DND-41 (cell line): Measurements from ENCODE around the gene ZC3H7B.

Experiments used
- ATAC-seq: fragments of 200-7000 bp; cut with Tn5 transposase; 3 replicates; pipeline ENCODE4 v1.9.1; 2021; ENCODE audit warnings: low read depth; ENCODE audit not compliant: insufficient read depth
- DNase-seq: peaks from one replicate; pipeline ENCODE4 v3.0.0-alpha.2; 2020
- H2AFZ ChIP-seq: 2 replicates; pipeline ENCODE4 v1.6.0; 2012; ENCODE audit warnings: low read depth, low read length
- H3K27ac ChIP-seq: 2 replicates; pipeline ENCODE4 v1.5.1; 2012; ENCODE audit warnings: low read length, inconsistent platforms
- H3K27me3 ChIP-seq: fragments of 200-600 bp; sonication (generic); 2 replicates; pipeline ENCODE4 v1.6.0; 2012; ENCODE audit warnings: low read length, mild to moderate bottlenecking, inconsistent platforms; ENCODE audit not compliant: insufficient read depth, poor library complexity
- H3K36me3 ChIP-seq: 2 replicates; pipeline ENCODE4 v1.5.1; 2012; ENCODE audit warnings: low read length, inconsistent platforms; ENCODE audit not compliant: insufficient read depth
- H3K4me1 ChIP-seq: 2 replicates; pipeline ENCODE4 v1.5.1; 2012; ENCODE audit warnings: mild to moderate bottlenecking, low read length; ENCODE audit not compliant: insufficient read depth
- H3K4me2 ChIP-seq: 2 replicates; pipeline ENCODE4 v1.6.0; 2012; ENCODE audit warnings: mild to moderate bottlenecking, moderate library complexity, low read length, inconsistent platforms; ENCODE audit not compliant: insufficient read depth
- H3K4me3 ChIP-seq, 2 experiments: fragments of 200-600 bp in 1 of 2; shearing (Covaris generic) in 1 of 2; 2 replicates each; pipeline ENCODE4 v1.5.1; 2012 to 2016; ENCODE audit warnings: inconsistent platforms in 2 of 2, low read length in 2 of 2, mild to moderate bottlenecking in 2 of 2, low read depth in 1 of 2, moderate library complexity in 1 of 2
- H3K79me2 ChIP-seq: 2 replicates; pipeline ENCODE4 v1.6.0; 2012; ENCODE audit warnings: low read length, inconsistent platforms; ENCODE audit not compliant: insufficient read depth
- H3K9ac ChIP-seq: 2 replicates; pipeline ENCODE4 v1.6.0; 2012; ENCODE audit warnings: low read depth, mild to moderate bottlenecking, inconsistent platforms, low read length, moderate library complexity
- H3K9me3 ChIP-seq: 2 replicates; pipeline ENCODE4 v1.5.1; 2012; ENCODE audit warnings: low read length, moderate library complexity, mild to moderate bottlenecking, inconsistent platforms; ENCODE audit not compliant: insufficient read depth, severe bottlenecking
- H4K20me1 ChIP-seq: 2 replicates; pipeline ENCODE4 v1.6.0; 2012; ENCODE audit warnings: low read length; ENCODE audit not compliant: insufficient read depth
- EZH2 ChIP-seq: IDR thresholded peaks from 3 replicates; pipeline ENCODE4 v1.6.1; 2012; ENCODE audit warnings: borderline replicate concordance, low read depth, mild to moderate bottlenecking, moderate library complexity, low read length, inconsistent platforms; ENCODE audit not compliant: severe bottlenecking
- TF ChIP-seq, protein P1 (sequence below): IDR thresholded peaks from 2 replicates; pipeline ENCODE4 v1.5.1; 2012; ENCODE audit warnings: borderline replicate concordance, low read length, moderate library complexity, mild to moderate bottlenecking; ENCODE audit not compliant: poor library complexity, severe bottlenecking; ENCODE audit errors: extremely low read depth

Gene ZC3H7B

GRCh38 chr22:41369424-41369745, 68.1 kb downstream of the ZC3H7B start:
- Histone ChIP-seq H3K79me2 (no peaks in the 10 kb centered on the region), H3K4me1 (no peaks in the 10 kb centered on the region), H3K27me3 (peaks cover 11% of the 10 kb centered on the region), H3K9ac (no peak overlapping the region), H3K4me2 (no peak overlapping the region), H3K27ac (no peak overlapping the region), H4K20me1 (no peaks in the 10 kb centered on the region), H3K9me3 (no peaks in the 10 kb centered on the region), H3K4me3 (no peak overlapping the region), H2AFZ (no peak overlapping the region), H3K36me3 (no peaks in the 10 kb centered on the region)
- TF ChIP-seq, protein P1, sequence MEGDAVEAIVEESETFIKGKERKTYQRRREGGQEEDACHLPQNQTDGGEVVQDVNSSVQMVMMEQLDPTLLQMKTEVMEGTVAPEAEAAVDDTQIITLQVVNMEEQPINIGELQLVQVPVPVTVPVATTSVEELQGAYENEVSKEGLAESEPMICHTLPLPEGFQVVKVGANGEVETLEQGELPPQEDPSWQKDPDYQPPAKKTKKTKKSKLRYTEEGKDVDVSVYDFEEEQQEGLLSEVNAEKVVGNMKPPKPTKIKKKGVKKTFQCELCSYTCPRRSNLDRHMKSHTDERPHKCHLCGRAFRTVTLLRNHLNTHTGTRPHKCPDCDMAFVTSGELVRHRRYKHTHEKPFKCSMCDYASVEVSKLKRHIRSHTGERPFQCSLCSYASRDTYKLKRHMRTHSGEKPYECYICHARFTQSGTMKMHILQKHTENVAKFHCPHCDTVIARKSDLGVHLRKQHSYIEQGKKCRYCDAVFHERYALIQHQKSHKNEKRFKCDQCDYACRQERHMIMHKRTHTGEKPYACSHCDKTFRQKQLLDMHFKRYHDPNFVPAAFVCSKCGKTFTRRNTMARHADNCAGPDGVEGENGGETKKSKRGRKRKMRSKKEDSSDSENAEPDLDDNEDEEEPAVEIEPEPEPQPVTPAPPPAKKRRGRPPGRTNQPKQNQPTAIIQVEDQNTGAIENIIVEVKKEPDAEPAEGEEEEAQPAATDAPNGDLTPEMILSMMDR, result no peak
- TF ChIP-seq EZH2, result no peak
- no peak for DNase-seq
- ATAC-seq, result no peak

GRCh38 chr22:41369837-41370236, 68.5 kb downstream of the ZC3H7B start:
- no peaks in the 10 kb centered on the region for H3K4me1 ChIP-seq
- no peak overlapping the region for H3K27ac ChIP-seq
- TF ChIP-seq, protein P1, result no peak
- no peak for TF ChIP-seq EZH2
- H3K27me3 ChIP-seq, result peaks cover 11% of the 10 kb centered on the region
- DNase-seq (no peak), ATAC-seq (no peak)
- H2AFZ ChIP-seq, result no peak overlapping the region
- no peaks in the 10 kb centered on the region for H4K20me1 ChIP-seq
- H3K4me2 ChIP-seq, result no peak overlapping the region
- H3K4me3 ChIP-seq, result no peak overlapping the region
- H3K79me2 ChIP-seq, result no peaks in the 10 kb centered on the region
- H3K9me3 ChIP-seq, result no peaks in the 10 kb centered on the region
- H3K9ac ChIP-seq, result no peak overlapping the region
- no peaks in the 10 kb centered on the region for H3K36me3 ChIP-seq

DNA sequence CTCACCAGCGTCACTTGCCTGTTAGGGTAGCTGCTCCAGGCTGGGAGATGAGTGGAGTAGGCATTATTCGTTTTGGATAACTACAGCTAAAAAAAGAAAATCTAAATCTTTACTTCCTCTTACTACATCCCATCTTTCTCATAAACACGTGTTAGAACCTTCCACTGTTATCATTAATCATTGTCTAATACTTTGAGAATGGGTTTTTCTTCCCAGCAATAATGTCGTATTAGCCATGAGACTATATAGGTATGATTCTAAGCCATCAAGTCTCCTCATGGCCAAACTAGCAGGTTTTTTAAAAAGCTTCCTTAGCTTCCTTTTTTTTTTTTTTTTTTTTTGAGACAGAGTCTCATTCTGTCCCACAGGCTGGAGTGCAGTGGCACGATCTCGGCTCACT, 76.5 kb downstream of the ZC3H7B start:
- DNase-seq (no peak), ATAC-seq (no peak)
- H3K27ac ChIP-seq, result no peak overlapping the region
- no peaks in the 10 kb centered on the region for H3K79me2 ChIP-seq
- H3K36me3 ChIP-seq, result no peaks in the 10 kb centered on the region
- no peak overlapping the region for H3K4me2 ChIP-seq
- H3K27me3 ChIP-seq, result no peaks in the 10 kb centered on the region
- no peak overlapping the region for H3K4me3 ChIP-seq
- H3K4me1 ChIP-seq, result peaks cover 17% of the 10 kb centered on the region
- no peaks in the 10 kb centered on the region for H3K9me3 ChIP-seq
- no peak overlapping the region for H2AFZ ChIP-seq
- no peaks in the 10 kb centered on the region for H4K20me1 ChIP-seq
- TF ChIP-seq, protein P1, result no peak
- TF ChIP-seq EZH2, result no peak
- H3K9ac ChIP-seq, result no peak overlapping the region

DNA sequence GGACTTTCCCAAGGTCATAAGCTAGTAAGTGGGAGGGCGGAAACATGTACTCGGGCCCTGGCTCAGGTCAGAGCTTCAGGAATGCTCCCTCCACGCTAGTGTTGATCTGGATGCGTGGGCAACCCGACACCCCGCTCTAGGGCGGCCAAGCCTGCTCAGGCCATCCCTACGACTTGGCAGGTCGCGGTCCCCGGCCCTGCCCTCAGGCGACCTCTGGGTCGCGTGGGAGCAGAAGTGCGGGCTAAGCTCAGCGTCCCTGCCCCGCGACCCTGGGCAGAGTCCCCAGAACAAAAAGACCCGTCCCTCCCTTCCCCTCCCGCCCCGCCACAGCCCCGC, 79.6 kb downstream of the ZC3H7B start:
- H3K4me3 ChIP-seq, result peak overlapping the region in 1 of 2 experiments; percentile 62; a peak in 2 of 4 replicates
- peak overlapping the region; percentile 82 for H3K27ac ChIP-seq
- no peaks in the 10 kb centered on the region for H3K36me3 ChIP-seq
- H3K9ac ChIP-seq, result peak overlapping the region; percentile 60
- TF ChIP-seq EZH2, result no peak
- TF ChIP-seq, protein P1, result no peak
- H2AFZ ChIP-seq, result peak overlapping the region; percentile 79
- peaks cover 23% of the 10 kb centered on the region for H3K4me1 ChIP-seq
- H4K20me1 ChIP-seq, result no peaks in the 10 kb centered on the region
- H3K27me3 ChIP-seq, result no peaks in the 10 kb centered on the region
- DNase-seq (no peak), ATAC-seq (no peak)
- no peaks in the 10 kb centered on the region for H3K79me2 ChIP-seq
- no peaks in the 10 kb centered on the region for H3K9me3 ChIP-seq
- H3K4me2 ChIP-seq, result peak overlapping the region; percentile 96
